ENCODE data around the gene PREX1. TPM values are rescaled to one million over a fixed set of nuclear protein-coding genes. Genes with fewer than 3 reads are reported as not detected.

Gene PREX1
- total RNA-seq, 1 experiment from 2014 or later, result 20.0 TPM

- in situ Hi-C loops (cut with HindIII; ENCODE audit: low pct_unique_long_range_greater_than_20kb, low sequenced_read_pairs), result no loop called here
- no peaks in the 10 kb centered on the region for H3K27me3 ChIP-seq (ENCODE audit: control insufficient read depth, insufficient read depth, low read length)
- DNase-seq (ENCODE audit: low read depth, low spot score), result no peak
- no TSS peak for BruUV-seq (replicated peaks)
- H3K4me1 ChIP-seq (ENCODE audit: control insufficient read depth, insufficient read depth, low read length), result 0 out of 2 replicates have a peak, but pooled peaks cover 6% of the 10 kb centered on the region
- H3K9me3 ChIP-seq (ENCODE audit: control insufficient read depth, insufficient read depth, low read depth, low read length), result no peaks in the 10 kb centered on the region
- ATAC-seq, result no peak
- intact Hi-C loops (cut with micrococcal nuclease; ENCODE audit: unreplicated experiment), result no loop called here
- H3K4me3 ChIP-seq (ENCODE audit: low read depth in 2 of 2, low read length in 2 of 2), result no peak overlapping the region
- CTCF ChIA-PET, result no interaction called here
- H3K36me3 ChIP-seq (ENCODE audit: control insufficient read depth, insufficient read depth, low read length), result no peaks in the 10 kb centered on the region
- TF ChIP-seq TCF7L2 (IDR thresholded peaks at IDR 0.05; ENCODE audit: low read depth, low read length) (no peak), SIN3A (IDR thresholded peaks at IDR 0.05; ENCODE audit: borderline replicate concordance, insufficient read depth, low read depth, low read length) (no peak), POLR2AphosphoS5 (IDR thresholded peaks at IDR 0.05; ENCODE audit: low read depth, low read length) (no peak)
- TF ChIP-seq, protein P1, sequence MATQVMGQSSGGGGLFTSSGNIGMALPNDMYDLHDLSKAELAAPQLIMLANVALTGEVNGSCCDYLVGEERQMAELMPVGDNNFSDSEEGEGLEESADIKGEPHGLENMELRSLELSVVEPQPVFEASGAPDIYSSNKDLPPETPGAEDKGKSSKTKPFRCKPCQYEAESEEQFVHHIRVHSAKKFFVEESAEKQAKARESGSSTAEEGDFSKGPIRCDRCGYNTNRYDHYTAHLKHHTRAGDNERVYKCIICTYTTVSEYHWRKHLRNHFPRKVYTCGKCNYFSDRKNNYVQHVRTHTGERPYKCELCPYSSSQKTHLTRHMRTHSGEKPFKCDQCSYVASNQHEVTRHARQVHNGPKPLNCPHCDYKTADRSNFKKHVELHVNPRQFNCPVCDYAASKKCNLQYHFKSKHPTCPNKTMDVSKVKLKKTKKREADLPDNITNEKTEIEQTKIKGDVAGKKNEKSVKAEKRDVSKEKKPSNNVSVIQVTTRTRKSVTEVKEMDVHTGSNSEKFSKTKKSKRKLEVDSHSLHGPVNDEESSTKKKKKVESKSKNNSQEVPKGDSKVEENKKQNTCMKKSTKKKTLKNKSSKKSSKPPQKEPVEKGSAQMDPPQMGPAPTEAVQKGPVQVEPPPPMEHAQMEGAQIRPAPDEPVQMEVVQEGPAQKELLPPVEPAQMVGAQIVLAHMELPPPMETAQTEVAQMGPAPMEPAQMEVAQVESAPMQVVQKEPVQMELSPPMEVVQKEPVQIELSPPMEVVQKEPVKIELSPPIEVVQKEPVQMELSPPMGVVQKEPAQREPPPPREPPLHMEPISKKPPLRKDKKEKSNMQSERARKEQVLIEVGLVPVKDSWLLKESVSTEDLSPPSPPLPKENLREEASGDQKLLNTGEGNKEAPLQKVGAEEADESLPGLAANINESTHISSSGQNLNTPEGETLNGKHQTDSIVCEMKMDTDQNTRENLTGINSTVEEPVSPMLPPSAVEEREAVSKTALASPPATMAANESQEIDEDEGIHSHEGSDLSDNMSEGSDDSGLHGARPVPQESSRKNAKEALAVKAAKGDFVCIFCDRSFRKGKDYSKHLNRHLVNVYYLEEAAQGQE (IDR thresholded peaks at IDR 0.05; ENCODE audit: insufficient read depth in 1 of 2, low read depth in 2 of 2, low read length in 1 of 2), result no peak
- TF ChIP-seq, protein P2, sequence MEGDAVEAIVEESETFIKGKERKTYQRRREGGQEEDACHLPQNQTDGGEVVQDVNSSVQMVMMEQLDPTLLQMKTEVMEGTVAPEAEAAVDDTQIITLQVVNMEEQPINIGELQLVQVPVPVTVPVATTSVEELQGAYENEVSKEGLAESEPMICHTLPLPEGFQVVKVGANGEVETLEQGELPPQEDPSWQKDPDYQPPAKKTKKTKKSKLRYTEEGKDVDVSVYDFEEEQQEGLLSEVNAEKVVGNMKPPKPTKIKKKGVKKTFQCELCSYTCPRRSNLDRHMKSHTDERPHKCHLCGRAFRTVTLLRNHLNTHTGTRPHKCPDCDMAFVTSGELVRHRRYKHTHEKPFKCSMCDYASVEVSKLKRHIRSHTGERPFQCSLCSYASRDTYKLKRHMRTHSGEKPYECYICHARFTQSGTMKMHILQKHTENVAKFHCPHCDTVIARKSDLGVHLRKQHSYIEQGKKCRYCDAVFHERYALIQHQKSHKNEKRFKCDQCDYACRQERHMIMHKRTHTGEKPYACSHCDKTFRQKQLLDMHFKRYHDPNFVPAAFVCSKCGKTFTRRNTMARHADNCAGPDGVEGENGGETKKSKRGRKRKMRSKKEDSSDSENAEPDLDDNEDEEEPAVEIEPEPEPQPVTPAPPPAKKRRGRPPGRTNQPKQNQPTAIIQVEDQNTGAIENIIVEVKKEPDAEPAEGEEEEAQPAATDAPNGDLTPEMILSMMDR (IDR thresholded peaks at IDR 0.05), result no peak
- POLR2A ChIA-PET, result no interaction called here
- peak overlapping the region; percentile 42; the same call in 1 of the 2 replicates for H3K27ac ChIP-seq (ENCODE audit: low read length)
These were observed 37.0 kb upstream of the PREX1 start for GRCh38 chr20:48864738-48865318.

DNA sequence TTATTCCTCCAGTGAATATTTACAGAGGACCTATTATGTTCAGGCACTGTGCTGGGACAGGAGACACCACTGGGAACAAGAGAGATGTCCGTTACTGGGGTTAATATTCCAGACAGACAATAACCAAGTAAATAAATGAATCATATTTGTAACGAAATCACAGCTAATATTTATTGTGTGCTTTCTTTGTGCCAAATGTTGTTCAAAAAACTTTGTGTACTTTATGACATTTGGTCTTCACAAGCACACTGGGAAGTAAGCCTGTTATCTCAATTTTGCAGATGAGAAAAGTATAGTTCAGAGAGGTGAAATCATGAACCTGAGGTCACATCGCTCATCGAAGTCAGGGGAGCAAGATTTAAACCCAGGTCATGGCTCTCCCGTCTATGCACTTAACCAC is 36.5 kb upstream of the PREX1 start:
- intact Hi-C loops (cut with micrococcal nuclease; ENCODE audit: unreplicated experiment) (no loop called here), in situ Hi-C loops (cut with HindIII; ENCODE audit: low pct_unique_long_range_greater_than_20kb, low sequenced_read_pairs) (no loop called here)
- ChIA-PET CTCF (no interaction called here), POLR2A (no interaction called here)
- Histone ChIP-seq H3K27ac (ENCODE audit: low read length) (no peak overlapping the region), H3K36me3 (ENCODE audit: control insufficient read depth, insufficient read depth, low read length) (no peaks in the 10 kb centered on the region), H3K27me3 (ENCODE audit: control insufficient read depth, insufficient read depth, low read length) (no peaks in the 10 kb centered on the region), H3K9me3 (ENCODE audit: control insufficient read depth, insufficient read depth, low read depth, low read length) (no peaks in the 10 kb centered on the region), H3K4me1 (ENCODE audit: control insufficient read depth, insufficient read depth, low read length) (0 out of 2 replicates have a peak, but pooled peaks cover 6% of the 10 kb centered on the region), H3K4me3 (ENCODE audit: low read depth in 2 of 2, low read length in 2 of 2) (no peak overlapping the region)
- ATAC-seq (no peak), DNase-seq (ENCODE audit: low read depth, low spot score) (no peak)
- TF ChIP-seq POLR2AphosphoS5 (IDR thresholded peaks at IDR 0.05; ENCODE audit: low read depth, low read length) (no peak), SIN3A (IDR thresholded peaks at IDR 0.05; ENCODE audit: borderline replicate concordance, insufficient read depth, low read depth, low read length) (no peak), TCF7L2 (IDR thresholded peaks at IDR 0.05; ENCODE audit: low read depth, low read length) (no peak)
- TF ChIP-seq, protein P2 (IDR thresholded peaks at IDR 0.05), result no peak
- TF ChIP-seq, protein P1 (IDR thresholded peaks at IDR 0.05; ENCODE audit: insufficient read depth in 1 of 2, low read depth in 2 of 2, low read length in 1 of 2), result no peak
- BruUV-seq (replicated peaks), result no TSS peak

Data from Panc1 (cell line).